ENCODE results near the gene NVL.

NVL gene

DNA sequence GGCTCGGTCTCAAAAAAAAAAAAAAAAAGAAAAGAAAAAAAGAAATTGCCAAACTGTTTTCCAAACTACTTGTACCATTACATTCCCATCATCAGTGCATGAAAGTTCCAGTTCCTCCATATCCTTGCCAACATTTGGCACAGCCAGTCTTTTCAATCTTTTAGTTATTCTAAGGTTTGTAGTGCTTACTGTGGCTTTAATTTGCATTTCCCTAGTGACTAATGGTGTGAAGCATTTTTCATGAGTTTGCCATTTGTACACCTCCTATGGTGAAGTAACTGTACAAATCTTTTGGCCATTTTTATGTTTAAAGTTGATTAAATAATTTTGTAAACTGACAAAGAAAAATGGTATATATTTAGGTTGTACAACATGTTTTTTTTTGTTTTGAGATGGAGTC is 76.3 kb downstream of the NVL start:
- intact Hi-C loops (cut with DNase I; ENCODE audit: low total_unique reads) = no loop called here
- Histone ChIP-seq H3K27me3 (no peaks in the 10 kb centered on the region), H3K9me3 (no peaks in the 10 kb centered on the region), H3K36me3 (peaks cover 16 to 18% (median 17%) of the 10 kb centered on the region in 3 donors), H3K4me1 (no peaks in the 10 kb centered on the region), H3K4me3 (no peak overlapping the region), H3K27ac (no peak overlapping the region)
- TF ChIP-seq CTCF (IDR thresholded peaks at IDR 0.05) = no peak
- DNase-seq = no peak

GRCh38 chr1:224252479-224252878 is 77.5 kb downstream of the NVL start:
- no peak for TF ChIP-seq CTCF (IDR thresholded peaks at IDR 0.05)
- Histone ChIP-seq H3K27ac (no peak overlapping the region), H3K36me3 (peaks cover 22 to 29% (median 25%) of the 10 kb centered on the region in 3 donors), H3K9me3 (no peaks in the 10 kb centered on the region), H3K4me1 (no peaks in the 10 kb centered on the region), H3K27me3 (no peaks in the 10 kb centered on the region), H3K4me3 (no peak overlapping the region)
- intact Hi-C loops (cut with DNase I; ENCODE audit: low total_unique reads) = no loop called here
- no peak for DNase-seq

DNA sequence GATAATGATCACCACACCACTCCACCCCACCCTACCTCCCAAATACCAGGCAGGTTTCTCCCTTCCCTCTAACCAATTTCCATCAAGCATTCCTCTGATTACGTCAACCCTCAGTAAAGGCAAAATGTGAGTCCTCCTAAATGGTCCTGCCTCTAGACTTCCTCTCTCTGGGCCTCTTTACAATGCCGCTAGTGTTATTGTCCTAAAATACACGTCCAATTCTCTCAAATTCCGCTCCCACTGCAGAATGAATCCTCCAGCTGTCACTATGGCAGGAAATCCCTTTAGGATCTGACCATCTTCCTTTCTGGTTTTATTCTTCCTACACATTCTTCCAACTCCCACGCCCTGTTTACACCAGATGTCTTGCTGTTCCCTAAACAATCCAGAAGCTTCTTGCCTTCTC is 78.2 kb downstream of the NVL start:
- no peaks in the 10 kb centered on the region for H3K27me3 ChIP-seq
- H3K4me3 ChIP-seq = no peak overlapping the region
- no peaks in the 10 kb centered on the region for H3K4me1 ChIP-seq
- intact Hi-C loops (cut with DNase I; ENCODE audit: low total_unique reads) = no loop called here
- DNase-seq = no peak
- peaks cover 22 to 35% (median 30%) of the 10 kb centered on the region in 3 donors for H3K36me3 ChIP-seq
- no peak overlapping the region for H3K27ac ChIP-seq
- TF ChIP-seq CTCF (IDR thresholded peaks at IDR 0.05) = no peak
- H3K9me3 ChIP-seq = no peaks in the 10 kb centered on the region

DNA sequence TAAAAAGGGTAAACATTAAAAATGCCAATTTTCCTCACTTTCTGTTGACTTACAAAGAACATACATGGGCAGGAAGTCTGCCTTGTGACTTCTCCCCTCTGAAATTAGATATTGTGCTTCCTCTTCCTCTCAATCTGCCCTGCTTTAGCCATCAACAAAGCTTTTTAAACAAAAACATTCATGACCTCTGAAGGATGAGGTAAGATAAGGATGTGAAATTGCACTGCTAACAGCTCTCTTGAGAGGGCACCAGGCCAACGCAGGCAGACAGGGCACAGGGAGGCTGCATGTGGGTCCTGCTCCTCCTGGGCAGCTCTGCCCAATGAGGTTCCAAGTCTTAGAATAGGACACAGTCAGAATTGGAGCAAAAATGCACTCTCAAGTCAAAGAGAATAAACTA is 84.8 kb downstream of the NVL start:
- Histone ChIP-seq H3K4me1 (no peaks in the 10 kb centered on the region), H3K27me3 (no peaks in the 10 kb centered on the region), H3K9me3 (no peaks in the 10 kb centered on the region), H3K4me3 (no peak overlapping the region), H3K27ac (no peak overlapping the region), H3K36me3 (peaks cover 21 to 62% (median 26%) of the 10 kb centered on the region in 3 donors)
- intact Hi-C loops (cut with DNase I; ENCODE audit: low total_unique reads) = no loop called here
- TF ChIP-seq CTCF (IDR thresholded peaks at IDR 0.05) = no peak
- peak; percentile 68 to 69 for DNase-seq

- Histone ChIP-seq H3K9me3 (no peaks in the 10 kb centered on the region), H3K27me3 (no peaks in the 10 kb centered on the region), H3K27ac (no peak overlapping the region), H3K4me3 (no peak overlapping the region), H3K4me1 (no peaks in the 10 kb centered on the region), H3K36me3 (peaks cover 11 to 64% (median 11%) of the 10 kb centered on the region in 3 donors)
- no peak for DNase-seq
- intact Hi-C loops (cut with DNase I; ENCODE audit: low total_unique reads) = no loop called here
- no peak for TF ChIP-seq CTCF (IDR thresholded peaks at IDR 0.05)
Measured at GRCh38 chr1:224238756-224239155, 91.2 kb downstream of the NVL start.

DNA sequence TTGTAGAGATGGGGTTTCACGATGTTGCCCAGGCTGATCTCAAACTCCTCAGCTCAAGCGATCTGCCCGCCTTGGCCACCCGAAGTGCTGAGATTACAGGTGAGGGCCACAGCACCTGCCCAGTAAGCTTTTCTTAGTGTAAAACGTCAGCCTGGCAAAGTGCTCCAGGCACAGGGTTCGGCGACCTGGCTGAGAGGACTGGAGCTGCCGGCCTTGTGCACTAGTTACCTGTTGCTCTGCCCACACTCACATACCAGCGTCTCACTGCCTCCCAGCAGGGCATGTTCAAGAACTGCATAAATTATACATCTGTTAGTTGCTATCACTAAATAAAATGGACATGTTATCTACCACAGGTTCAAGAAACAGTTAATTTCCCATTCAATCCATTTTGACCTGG is 91.8 kb downstream of the NVL start:
- intact Hi-C loops (cut with DNase I; ENCODE audit: low total_unique reads) = no loop called here
- Histone ChIP-seq H3K27me3 (no peaks in the 10 kb centered on the region), H3K4me1 (no peaks in the 10 kb centered on the region), H3K9me3 (no peaks in the 10 kb centered on the region), H3K4me3 (no peak overlapping the region), H3K36me3 (peaks cover 11 to 64% (median 11%) of the 10 kb centered on the region in 3 donors), H3K27ac (no peak overlapping the region)
- DNase-seq = peak in 1 of 2 donors; percentile 23
- no peak for TF ChIP-seq CTCF (IDR thresholded peaks at IDR 0.05)

Measured in tibial artery (tissue), 4 donors.